H1 (cell line): ENCODE measurements around the gene KCNMB4. TPM values are rescaled to one million over a fixed set of nuclear protein-coding genes. Genes with fewer than 3 reads are reported as not detected.

Experiments used
- CTCF ChIA-PET: fragments of 300-600 bp; sonication (Branson Sonifier 250); formaldehyde crosslinking; loops from one replicate; lab custom pipeline; 2021; ENCODE audit not compliant: partially characterized antibody; lab: Charles Lee
- POLR2A ChIA-PET: fragments of 300-600 bp; sonication (Branson Sonifier 250); formaldehyde crosslinking; loops from one replicate; lab custom pipeline; 2021; ENCODE audit warnings: inconsistent platforms; ENCODE audit not compliant: partially characterized antibody; lab: Charles Lee
- DNase-seq, 2 experiments: peaks; one replicate each; pipeline versions ENCODE4 v3.0.0 to v3.0.0-alpha.2; 2010 to 2022; ENCODE audit warnings: low spot score in 2 of 2, low read depth in 1 of 2, mixed read lengths in 1 of 2
- FAIRE-seq: peaks from 2 replicates; lab custom pipeline; 2011; peaks lifted over from hg19 to GRCh38; lab: Jason Lieb, UNC
- H2AFZ ChIP-seq: 2 replicates; pipeline ENCODE4 v1.8.1; 2012; ENCODE audit warnings: low read length, inconsistent platforms
- H2AK5ac ChIP-seq: 2 replicates; pipeline ENCODE4 v1.6.1; 2013; ENCODE audit warnings: low read depth, low read length
- H2BK120ac ChIP-seq: replicated peaks from 2 replicates; pipeline ENCODE3; 2013; ENCODE audit warnings: low read depth, low read length, inconsistent platforms
- H2BK12ac ChIP-seq: 2 replicates; pipeline ENCODE4 v1.6.1; 2013; ENCODE audit warnings: low read depth, low read length
- H2BK15ac ChIP-seq: 2 replicates; pipeline ENCODE4 v1.6.1; 2013; ENCODE audit warnings: low read length
- H2BK20ac ChIP-seq: 2 replicates; pipeline ENCODE4 v1.6.1; 2013; ENCODE audit warnings: low read length
- H2BK5ac ChIP-seq: 2 replicates; pipeline ENCODE4 v1.6.1; 2013; ENCODE audit warnings: low read depth, low read length
- H3K14ac ChIP-seq: 2 replicates; pipeline ENCODE4 v1.6.1; 2013; ENCODE audit warnings: inconsistent platforms; ENCODE audit not compliant: insufficient read length
- H3K18ac ChIP-seq: 2 replicates; pipeline ENCODE4 v1.6.1; 2013; ENCODE audit warnings: low read length; ENCODE audit errors: extremely low read depth
- H3K23ac ChIP-seq: 2 replicates; pipeline ENCODE4 v1.6.1; 2013; ENCODE audit warnings: inconsistent platforms; ENCODE audit not compliant: insufficient read length
- H3K23me2 ChIP-seq: 2 replicates; pipeline ENCODE4 v1.6.1; 2013; ENCODE audit warnings: low read depth, low read length
- H3K27ac ChIP-seq: 2 replicates; pipeline ENCODE4 v1.6.1; 2011; ENCODE audit warnings: low read depth, low read length, inconsistent platforms
- H3K27me3 ChIP-seq, 4 experiments: replicated peaks in 1 of 4; 1 replicate in 1 of 4; 2 replicates in 3 of 4; pipeline versions ENCODE4 v1.6.1 to v1.8.1; 2011 to 2013; ENCODE audit warnings: low read length in 3 of 4, mild to moderate bottlenecking in 3 of 4, inconsistent platforms in 2 of 4, mixed read lengths in 2 of 4, moderate library complexity in 1 of 4; ENCODE audit not compliant: control insufficient read depth in 3 of 4, insufficient read depth in 3 of 4; ENCODE audit errors: extremely low read depth in 1 of 4
- H3K36me3 ChIP-seq, 4 experiments: 2 replicates each; pipeline versions ENCODE4 v1.6.1 to v1.8.1; 2011 to 2013; ENCODE audit warnings: mild to moderate bottlenecking in 4 of 4, low read length in 3 of 4, moderate library complexity in 2 of 4, control low read depth in 1 of 4, inconsistent platforms in 1 of 4; ENCODE audit not compliant: insufficient read depth in 4 of 4, control insufficient read depth in 2 of 4
- H3K4ac ChIP-seq: replicated peaks from 2 replicates; pipeline ENCODE3; 2013; ENCODE audit warnings: low read length, low read depth, mixed read lengths, inconsistent platforms; ENCODE audit not compliant: insufficient read length
- H3K4me1 ChIP-seq, 4 experiments: replicated peaks in 1 of 4; 1 replicate in 1 of 4; 2 replicates in 3 of 4; pipeline versions ENCODE4 v1.6.1 to v1.8.1; 2011 to 2013; ENCODE audit warnings: low read length in 3 of 4, inconsistent platforms in 2 of 4, mixed read lengths in 1 of 4; ENCODE audit not compliant: insufficient read depth in 4 of 4, control insufficient read depth in 3 of 4
- H3K4me2 ChIP-seq, 2 experiments: 2 replicates each; pipeline versions ENCODE4 v1.6.1 to v1.8.1; 2011 to 2013; ENCODE audit warnings: low read depth in 2 of 2, low read length in 2 of 2, control low read depth in 1 of 2, inconsistent platforms in 1 of 2, mild to moderate bottlenecking in 1 of 2; ENCODE audit not compliant: insufficient read depth in 1 of 2
- H3K4me3 ChIP-seq, 4 experiments: fragments of 200-600, 300-600 bp in 1 of 4; sonication (generic), shearing (Covaris generic), sonication (Bioruptor Twin) in 1 of 4; 2 replicates each; pipeline versions ENCODE4 v1.5.1 to v1.8.1; 2011 to 2016; ENCODE audit warnings: low read length in 4 of 4, low read depth in 3 of 4, control low read depth in 2 of 4, inconsistent platforms in 2 of 4, mild to moderate bottlenecking in 2 of 4, mixed read lengths in 1 of 4, moderate library complexity in 1 of 4; ENCODE audit not compliant: insufficient read depth in 2 of 4; ENCODE audit errors: extremely low read depth in 1 of 4
- H3K56ac ChIP-seq: replicated peaks from 2 replicates; pipeline ENCODE3; 2013; ENCODE audit warnings: low read depth, mild to moderate bottlenecking, mixed read lengths, low read length, inconsistent platforms; ENCODE audit not compliant: insufficient read length
- H3K79me1 ChIP-seq: 2 replicates; pipeline ENCODE4 v1.6.1; 2013; ENCODE audit warnings: low read depth, low read length, control low read depth
- H3K79me2 ChIP-seq, 2 experiments: 2 replicates each; pipeline versions ENCODE4 v1.6.1 to v1.8.1; 2012 to 2013; ENCODE audit warnings: low read length in 2 of 2, mild to moderate bottlenecking in 2 of 2, inconsistent platforms in 1 of 2; ENCODE audit not compliant: insufficient read depth in 2 of 2, control insufficient read depth in 1 of 2
- H3K9ac ChIP-seq, 4 experiments: replicated peaks in 1 of 4; 1 replicate in 1 of 4; 2 replicates in 3 of 4; pipeline versions ENCODE4 v1.6.1 to v1.8.1; 2011 to 2013; ENCODE audit warnings: low read depth in 3 of 4, low read length in 3 of 4, control low read depth in 2 of 4, mild to moderate bottlenecking in 2 of 4, moderate library complexity in 2 of 4, inconsistent platforms in 1 of 4; ENCODE audit errors: extremely low read depth in 1 of 4
- H3K9me3 ChIP-seq, 2 experiments: 2 replicates each; pipeline versions ENCODE4 v1.6.1 to v1.8.1; 2012 to 2013; ENCODE audit warnings: mild to moderate bottlenecking in 2 of 2, moderate library complexity in 2 of 2, control low read depth in 1 of 2, inconsistent platforms in 1 of 2, low read depth in 1 of 2, low read length in 1 of 2, mixed read lengths in 1 of 2; ENCODE audit not compliant: insufficient read depth in 2 of 2
- H4K20me1 ChIP-seq, 2 experiments: replicated peaks in 1 of 2; 2 replicates each; pipeline versions ENCODE3 to v1.8.1; 2011 to 2013; ENCODE audit warnings: inconsistent platforms in 2 of 2, low read length in 2 of 2, mild to moderate bottlenecking in 1 of 2; ENCODE audit not compliant: insufficient read depth in 2 of 2, control insufficient read depth in 1 of 2
- H4K5ac ChIP-seq: 2 replicates; pipeline ENCODE4 v1.6.1; 2013; ENCODE audit warnings: low read length, low read depth, mixed read lengths, inconsistent platforms; ENCODE audit not compliant: insufficient read length
- H4K8ac ChIP-seq: 2 replicates; pipeline ENCODE4 v1.8.0; 2013; ENCODE audit warnings: mild to moderate bottlenecking, moderate library complexity, low read length, inconsistent platforms; ENCODE audit not compliant: insufficient read depth; ENCODE audit errors: extremely low read depth
- H4K91ac ChIP-seq: replicated peaks from 2 replicates; pipeline ENCODE3; 2013; ENCODE audit warnings: low read length, mixed read lengths, inconsistent platforms; ENCODE audit not compliant: insufficient read length
- BCL11A ChIP-seq, 2 experiments: IDR thresholded peaks; one replicate each; pipeline ENCODE4 v1.6.1; 2011; ENCODE audit warnings: low read depth in 2 of 2, low read length in 2 of 2, mild to moderate bottlenecking in 2 of 2
- polyA plus RNA-seq, 7 experiments: library from polyadenylated mRNA; depleted of rRNA in 3 of 7; stranded (reverse) in 5 of 7; unstranded in 2 of 7; fragments of >200 nt in 5 of 7; fragments of 200-250 nt in 2 of 7; gene quantifications; 1 replicate in 5 of 7; 2 replicates in 1 of 7; 4 replicates in 1 of 7; pipeline versions ENCODE4 v1.2.1 to v1.2.3, GENCODE V29; 2011 to 2013; ENCODE audit warnings: missing spikeins in 2 of 7, mixed read lengths in 2 of 7
- total RNA-seq: library from RNA; stranded (reverse); fragmentation: NEBNext Ultra II Directional; extraction: Animal tissue kit (Norgen Biotek cat#: 25700); gene quantifications from 2 replicates; pipeline ENCODE4 v1.2.1, GENCODE V29; 2021

The KCNMB4 gene
- total and polyA plus RNA-seq, 2 of the 8 experiments (the other 6 are each of a cell fraction or from before 2014, with no cell fraction given), result 10.9 to 16.0 TPM

DNA sequence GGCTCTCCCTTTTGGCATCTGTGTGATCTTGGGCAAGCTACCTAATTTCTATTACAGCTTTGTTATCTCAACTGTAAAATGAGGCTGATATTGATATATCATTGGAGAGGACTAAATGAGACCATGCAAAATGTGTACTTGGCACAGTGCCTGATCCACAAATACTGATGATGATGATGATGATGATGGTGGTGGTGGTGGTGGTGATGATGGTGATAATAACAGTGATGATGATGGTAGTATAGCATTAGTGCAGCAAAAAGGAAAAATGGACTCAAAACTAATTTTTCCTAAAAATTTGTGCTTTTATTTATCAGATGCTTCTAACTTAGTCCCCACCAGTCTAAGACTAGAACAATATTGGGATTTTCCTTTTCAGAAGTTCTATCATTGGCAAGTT, 70.7 kb downstream of the KCNMB4 start:
- H3K36me3 ChIP-seq, result peaks cover 0 to 8% (median 0%) of the 10 kb centered on the region in 4 experiments; a peak in 4 of 8 replicates
- DNase-seq (no peak), FAIRE-seq (no peak)
- H3K14ac ChIP-seq, result no peak overlapping the region
- H3K79me1 ChIP-seq, result no peaks in the 10 kb centered on the region
- no peak overlapping the region for H3K4ac ChIP-seq
- H3K4me3 ChIP-seq, result no peak overlapping the region
- no peak overlapping the region for H2BK120ac ChIP-seq
- no peak overlapping the region for H3K56ac ChIP-seq
- H3K79me2 ChIP-seq, result no peaks in the 10 kb centered on the region
- no peak overlapping the region for H3K27ac ChIP-seq
- no peak overlapping the region for H2BK12ac ChIP-seq
- H3K4me2 ChIP-seq, result no peak overlapping the region
- no peak overlapping the region for H2AK5ac ChIP-seq
- no peak overlapping the region for H2BK20ac ChIP-seq
- 0 out of 4 replicates have a peak, but pooled peaks cover 0 to 4% of the 10 kb centered on the region in 2 experiments for H3K9me3 ChIP-seq
- no peak overlapping the region for H2AFZ ChIP-seq
- no peak overlapping the region for H2BK5ac ChIP-seq
- no peak overlapping the region for H2BK15ac ChIP-seq
- H3K18ac ChIP-seq, result no peak overlapping the region
- POLR2A ChIA-PET, result no interaction called here
- H3K23me2 ChIP-seq, result peaks cover 1% of the 10 kb centered on the region; the same call in 1 of the 2 replicates
- H4K20me1 ChIP-seq, result no peaks in the 10 kb centered on the region
- H4K8ac ChIP-seq, result no peak overlapping the region
- no peak overlapping the region for H3K23ac ChIP-seq
- CTCF ChIA-PET, result interaction anchor here (0.6 to 1.0 kb wide), 4 partner anchors 21 to 179 kb away, joined by 3 to 6 read pairs (median 3); no protein-coding TSS in a partner anchor
- no peak overlapping the region for H4K5ac ChIP-seq
- H3K4me1 ChIP-seq, result no peaks in the 10 kb centered on the region
- TF ChIP-seq BCL11A (IDR thresholded peaks at IDR 0.05; ENCODE audit: low read depth in 2 of 2, low read length in 2 of 2), result no peak
- H4K91ac ChIP-seq, result no peak overlapping the region
- H3K27me3 ChIP-seq, result no peaks in the 10 kb centered on the region
- no peak overlapping the region for H3K9ac ChIP-seq
